Fibroblast of mammary gland (primary cell): ENCODE results near the gene MMP20.

Experiments
- DNase-seq: peaks from one replicate; pipeline ENCODE4 v3.0.0-alpha.2; 2010; ENCODE audit warnings: low read depth
- H3K4me3 ChIP-seq: 2 replicates; pipeline ENCODE4 v1.5.1; 2011; ENCODE audit warnings: low read depth, mild to moderate bottlenecking, low read length, moderate library complexity; ENCODE audit not compliant: control insufficient read depth
- CTCF ChIP-seq: conservative IDR thresholded peaks from 2 replicates; pipeline ENCODE4 v1.5.1; 2011; ENCODE audit warnings: low read depth, low read length, inconsistent platforms; ENCODE audit not compliant: control insufficient read depth, insufficient read depth

The MMP20 gene

DNA sequence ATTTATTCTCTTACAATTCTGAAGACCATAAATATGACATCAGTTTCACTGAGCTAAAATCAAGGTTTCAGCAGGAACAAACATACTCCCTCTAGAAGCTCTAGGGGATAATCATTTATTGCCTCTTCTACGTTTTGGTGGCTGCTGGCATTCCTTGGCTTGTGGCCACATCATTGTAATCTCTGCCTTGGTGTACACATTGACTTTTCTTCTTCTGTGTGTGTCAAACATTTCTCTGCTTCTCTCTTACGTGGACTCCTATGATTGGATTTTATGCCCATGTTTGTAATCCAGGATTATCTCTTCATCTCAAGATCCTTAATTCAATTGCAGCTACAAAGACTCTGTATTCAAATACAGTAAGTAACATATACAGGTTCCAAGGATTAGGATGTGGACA is 30.4 kb upstream of the MMP20 start:
- no peak for TF ChIP-seq CTCF
- no peak overlapping the region for H3K4me3 ChIP-seq
- no peak for DNase-seq

DNA sequence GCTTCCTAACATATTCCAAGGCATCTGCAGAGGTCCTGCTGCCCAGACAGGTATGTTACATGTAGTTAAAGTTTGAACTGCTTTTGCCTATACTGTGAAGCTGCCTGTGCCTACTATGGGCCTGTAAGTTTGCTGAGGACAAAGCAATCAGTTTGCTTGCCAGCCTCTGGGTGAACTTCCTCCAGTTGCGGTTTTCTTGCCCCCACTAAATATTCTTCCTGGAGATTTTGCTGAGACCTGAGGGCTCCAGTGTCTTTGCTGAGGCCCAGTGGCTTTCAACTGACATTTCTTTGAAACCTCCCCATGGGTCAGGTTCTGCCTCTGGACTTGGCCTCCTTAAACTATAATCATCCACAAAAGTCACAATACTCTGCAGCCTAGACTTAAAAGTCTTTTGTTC is 29.6 kb upstream of the MMP20 start:
- DNase-seq = no peak
- TF ChIP-seq CTCF = no peak
- no peak overlapping the region for H3K4me3 ChIP-seq

DNA sequence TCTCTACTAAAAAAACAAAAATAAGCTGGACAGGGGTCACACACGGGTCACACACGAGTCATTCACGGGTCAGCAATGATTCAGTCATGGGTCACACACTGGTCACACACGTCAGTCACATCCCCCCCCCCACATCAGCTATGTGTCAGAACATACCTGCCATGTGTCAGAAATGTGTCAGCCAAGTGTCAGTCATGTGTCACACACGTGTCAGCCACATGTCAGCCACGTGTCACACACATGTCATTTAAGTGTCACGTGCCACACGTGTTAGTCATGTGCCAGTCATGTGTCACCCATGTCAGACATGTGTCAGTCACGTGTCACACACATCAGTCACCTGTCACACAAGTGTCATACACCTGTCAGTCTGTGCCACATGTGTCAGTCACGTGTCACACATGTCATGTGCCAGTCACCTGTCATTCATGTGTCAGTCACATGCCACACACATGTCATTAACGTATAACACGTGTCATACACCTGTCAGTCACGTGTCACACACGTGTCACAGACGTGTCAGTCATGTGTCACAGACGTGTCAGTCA is 28.7 kb upstream of the MMP20 start:
- TF ChIP-seq CTCF = no peak
- DNase-seq = peak; percentile 56
- no peak overlapping the region for H3K4me3 ChIP-seq

DNA sequence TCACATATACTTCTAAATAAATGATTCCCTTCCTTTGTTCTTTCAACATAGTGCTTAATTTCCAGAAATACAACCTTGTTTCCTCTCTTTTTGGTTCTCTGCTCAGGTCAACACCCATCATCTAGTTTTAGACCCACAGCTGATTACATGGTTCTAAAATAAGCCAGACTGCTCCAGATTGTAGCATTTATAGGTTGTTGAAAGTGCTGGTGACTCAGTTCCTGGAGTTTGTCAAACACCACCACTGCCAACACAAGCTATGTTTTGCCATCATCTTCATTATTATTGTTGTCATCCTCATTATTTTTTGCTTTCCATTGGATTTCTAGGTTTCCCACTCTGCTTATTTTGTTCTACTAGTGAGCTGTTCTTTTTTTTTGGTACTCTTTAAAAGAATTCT is 22.3 kb upstream of the MMP20 start:
- TF ChIP-seq CTCF = no peak
- DNase-seq = no peak
- H3K4me3 ChIP-seq = no peak overlapping the region

- no peak for DNase-seq
- no peak for TF ChIP-seq CTCF
- H3K4me3 ChIP-seq = no peak overlapping the region
These were observed 18.8 kb upstream of the MMP20 start for GRCh38 chr11:102643941-102644340.

- no peak for DNase-seq
- no peak for TF ChIP-seq CTCF
- no peak overlapping the region for H3K4me3 ChIP-seq
These were observed 15.8 kb upstream of the MMP20 start for GRCh38 chr11:102640946-102641345.

DNA sequence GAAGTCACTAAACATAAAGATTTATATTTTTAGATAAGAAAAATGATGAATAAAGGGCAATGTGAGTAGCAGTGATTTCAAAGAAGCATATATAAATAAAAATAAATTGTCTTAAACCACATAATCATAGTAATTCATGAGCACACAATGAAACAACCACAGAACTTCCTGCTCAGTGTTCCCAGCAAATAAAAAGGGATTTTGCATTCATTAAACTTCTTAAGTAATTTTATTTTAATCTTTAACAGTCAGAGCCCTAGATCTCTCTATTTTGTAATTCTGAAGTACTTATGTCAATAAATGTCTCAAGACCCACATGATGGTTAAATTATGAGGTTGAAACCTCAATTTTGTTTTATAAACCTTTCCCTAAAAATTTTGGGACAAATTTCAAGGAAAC is 14.5 kb upstream of the MMP20 start:
- no peak for TF ChIP-seq CTCF
- H3K4me3 ChIP-seq = no peak overlapping the region
- DNase-seq = no peak
